Activated T-helper 2 cell treated with anti-CD3 and anti-CD28 coated beads, Interferon-gamma antibody, Interleukin-2, Interleukin-4, amounts not matched to agents 10 μg/mL and 5 μg/mL and 100 μg/mL, durations not matched to agents 14 hours and 24 hours and 36 hours (primary cell): ENCODE measurements around the gene HINT1. TPM values are rescaled to one million over a fixed set of nuclear protein-coding genes. Genes with fewer than 3 reads are reported as not detected.
"Not testable (repeated sequence)": the region's sequence is repeated elsewhere in the genome, so short reads cannot be mapped to it uniquely, and the experiment has no call there.

Experiments used
- DNase-seq: peaks from one replicate; pipeline ENCODE4 v3.0.0; 2021; ENCODE audit warnings: low spot score
- H3K27ac Mint-ChIP-seq: one replicate; pipeline ENCODE4 v1.8.0; 2021; ENCODE audit warnings: mixed read lengths
- H3K27me3 Mint-ChIP-seq: one replicate; pipeline ENCODE4 v1.8.0; 2021; ENCODE audit warnings: low read depth, mixed read lengths
- H3K36me3 Mint-ChIP-seq: one replicate; pipeline ENCODE4 v1.8.0; 2021; ENCODE audit warnings: low read depth, mixed read lengths
- H3K4me1 Mint-ChIP-seq: one replicate; pipeline ENCODE4 v1.8.0; 2021; ENCODE audit warnings: low read depth, mixed read lengths
- H3K4me3 Mint-ChIP-seq: one replicate; pipeline ENCODE4 v1.8.0; 2021; ENCODE audit warnings: low read depth, mild to moderate bottlenecking, moderate library complexity, mixed read lengths
- H3K9me3 Mint-ChIP-seq: one replicate; pipeline ENCODE4 v1.8.0; 2021; ENCODE audit warnings: mixed read lengths
- intact Hi-C: fragments of 100-400 bp; cut with micrococcal nuclease; formaldehyde crosslinking; loops from one replicate; pipeline ENCODE4 v1.15.1; 2023
- total RNA-seq: library from RNA; stranded (reverse); gene quantifications from 2 replicates; pipeline ENCODE4 v1.2.3, GENCODE V29; 2022

The HINT1 gene
- total RNA-seq, 1 donor from 2014 or later: 279 TPM

GRCh38 chr5:131195696-131196095, 30.6 kb upstream of the HINT1 start:
- Mint-ChIP-seq H3K27me3 (no peaks in the 10 kb centered on the region), H3K4me1 (peaks cover 7% of the 10 kb centered on the region), H3K27ac (no peak overlapping the region), H3K36me3 (peaks cover 12% of the 10 kb centered on the region), H3K9me3 (no peaks in the 10 kb centered on the region), H3K4me3 (no peak overlapping the region)
- intact Hi-C loops: no loop called here
- no peak for DNase-seq

GRCh38 chr5:131194725-131195124, 29.7 kb upstream of the HINT1 start:
- intact Hi-C loops: no loop called here
- peaks cover 7% of the 10 kb centered on the region for H3K4me1 Mint-ChIP-seq
- no peaks in the 10 kb centered on the region for H3K9me3 Mint-ChIP-seq
- H3K27me3 Mint-ChIP-seq: no peaks in the 10 kb centered on the region
- no peak overlapping the region for H3K4me3 Mint-ChIP-seq
- no peak for DNase-seq
- H3K27ac Mint-ChIP-seq: no peak overlapping the region
- peaks cover 8% of the 10 kb centered on the region for H3K36me3 Mint-ChIP-seq

DNA sequence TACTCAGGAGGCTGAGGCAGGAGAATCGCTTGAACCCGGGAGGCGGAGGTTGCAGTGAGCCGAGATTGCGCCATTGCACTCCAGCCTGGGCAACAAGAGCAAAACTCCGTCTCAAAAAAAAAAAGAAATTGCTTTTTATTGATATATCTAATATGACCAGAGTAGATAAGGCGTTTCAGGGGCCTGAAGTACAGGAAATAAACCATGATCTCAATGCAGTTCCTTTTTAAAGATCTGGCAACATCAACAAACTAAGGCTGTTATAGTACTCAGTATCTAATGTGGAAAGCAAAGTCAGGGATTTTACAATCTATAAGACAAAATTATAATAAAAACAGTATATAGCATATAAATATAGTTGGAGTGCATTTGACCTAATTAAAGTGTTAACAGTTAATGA, 28.8 kb upstream of the HINT1 start:
- intact Hi-C loops, H3K4me3 Mint-ChIP-seq, H3K9me3 Mint-ChIP-seq, DNase-seq, H3K27me3 Mint-ChIP-seq, H3K27ac Mint-ChIP-seq, H3K4me1 Mint-ChIP-seq: not testable (repeated sequence)
- peaks cover 13% of the 10 kb centered on the region for H3K36me3 Mint-ChIP-seq

DNA sequence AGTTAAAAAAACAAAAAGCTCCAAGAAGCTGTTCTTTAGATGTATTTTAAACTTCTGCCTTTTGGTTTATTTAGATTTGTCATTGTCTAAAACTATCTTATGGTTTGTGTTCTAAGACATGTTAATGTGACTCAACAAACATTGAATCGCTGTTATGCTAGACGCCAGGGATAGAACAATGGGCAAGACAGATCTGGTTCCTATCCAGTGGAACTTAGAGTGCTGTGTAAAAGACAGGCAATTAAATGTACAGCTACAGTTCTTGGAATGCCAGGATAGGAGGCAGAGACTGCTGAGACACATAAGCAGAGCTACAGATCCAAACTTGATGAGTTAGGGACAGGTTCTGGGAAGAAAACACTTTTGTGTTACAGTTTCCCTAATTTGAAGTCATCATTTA, 28.1 kb upstream of the HINT1 start:
- Mint-ChIP-seq H3K9me3 (no peaks in the 10 kb centered on the region), H3K4me3 (no peak overlapping the region), H3K27me3 (no peaks in the 10 kb centered on the region), H3K36me3 (peaks cover 17% of the 10 kb centered on the region), H3K27ac (no peak overlapping the region), H3K4me1 (peaks cover 9% of the 10 kb centered on the region)
- intact Hi-C loops: no loop called here
- DNase-seq: no peak

DNA sequence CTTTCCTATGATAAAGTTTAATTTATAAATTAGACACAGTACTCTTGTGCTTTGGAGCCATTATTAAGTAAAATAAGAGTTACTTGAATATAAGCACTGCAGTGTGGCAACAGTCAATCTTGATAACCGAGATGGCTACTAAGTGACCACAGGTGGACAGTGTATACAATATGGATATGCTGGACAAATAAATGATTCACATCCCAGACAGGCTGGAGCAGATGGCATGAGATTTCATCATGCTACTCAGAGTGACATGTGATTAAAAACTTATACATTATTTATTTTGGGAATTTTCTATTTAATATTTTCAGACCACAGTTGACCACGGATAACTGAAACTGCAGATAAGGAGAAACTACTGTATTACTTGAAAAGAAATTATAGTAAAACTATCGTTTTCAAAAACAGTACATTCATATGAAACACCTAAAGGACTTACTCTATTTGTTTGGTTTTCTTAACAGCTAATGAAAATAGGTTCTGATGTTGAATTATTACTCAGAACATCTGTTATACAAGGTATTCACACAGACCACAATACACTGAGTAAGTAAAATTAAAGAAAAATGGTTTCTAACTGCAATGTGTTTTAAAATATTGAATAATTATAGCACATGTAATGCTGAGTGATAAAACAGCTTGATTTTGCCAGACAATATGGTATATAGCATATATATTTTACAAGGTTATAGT, 21.7 kb upstream of the HINT1 start:
- H3K4me1 Mint-ChIP-seq: peaks cover 13% of the 10 kb centered on the region
- H3K4me3 Mint-ChIP-seq: no peak overlapping the region
- H3K36me3 Mint-ChIP-seq: peaks cover 30% of the 10 kb centered on the region
- H3K9me3 Mint-ChIP-seq: no peaks in the 10 kb centered on the region
- intact Hi-C loops: no loop called here
- H3K27me3 Mint-ChIP-seq: no peaks in the 10 kb centered on the region
- H3K27ac Mint-ChIP-seq: no peak overlapping the region
- no peak for DNase-seq

GRCh38 chr5:131185523-131186104, 20.6 kb upstream of the HINT1 start:
- Mint-ChIP-seq H3K36me3 (peaks cover 30% of the 10 kb centered on the region), H3K27ac (no peak overlapping the region), H3K4me3 (no peak overlapping the region), H3K27me3 (no peaks in the 10 kb centered on the region), H3K9me3 (no peaks in the 10 kb centered on the region), H3K4me1 (peaks cover 13% of the 10 kb centered on the region)
- intact Hi-C loops: no loop called here
- DNase-seq: no peak

- H3K9me3 Mint-ChIP-seq: no peaks in the 10 kb centered on the region
- no peaks in the 10 kb centered on the region for H3K27me3 Mint-ChIP-seq
- no peak for DNase-seq
- intact Hi-C loops: no loop called here
- H3K4me1 Mint-ChIP-seq: peaks cover 15% of the 10 kb centered on the region
- H3K4me3 Mint-ChIP-seq: no peak overlapping the region
- no peak overlapping the region for H3K27ac Mint-ChIP-seq
- H3K36me3 Mint-ChIP-seq: peaks cover 25% of the 10 kb centered on the region
These were observed 17.8 kb upstream of the HINT1 start for GRCh38 chr5:131182839-131183238.

DNA sequence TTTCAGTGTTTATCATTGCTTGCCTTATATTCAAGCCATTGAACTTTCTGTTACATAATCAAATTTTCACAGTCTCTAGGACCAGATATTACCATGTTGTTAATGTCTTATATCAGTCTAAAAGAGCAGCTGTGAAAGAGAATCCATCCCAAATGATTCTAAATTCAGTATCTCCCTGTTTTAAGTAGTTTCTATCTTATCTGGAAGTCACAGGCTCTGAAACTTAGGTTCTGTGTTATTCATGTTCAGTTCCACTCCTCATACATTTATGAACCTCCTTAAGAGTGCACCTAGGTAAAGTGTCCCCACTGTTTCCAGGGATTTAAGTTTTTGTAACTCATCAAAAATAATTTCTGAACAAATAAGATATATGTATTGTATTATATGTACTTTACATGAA, 15.4 kb upstream of the HINT1 start:
- Mint-ChIP-seq H3K36me3 (peaks cover 35% of the 10 kb centered on the region), H3K9me3 (no peaks in the 10 kb centered on the region), H3K4me1 (peaks cover 21% of the 10 kb centered on the region), H3K27me3 (no peaks in the 10 kb centered on the region), H3K27ac (no peak overlapping the region), H3K4me3 (no peak overlapping the region)
- no peak for DNase-seq
- intact Hi-C loops: no loop called here

DNA sequence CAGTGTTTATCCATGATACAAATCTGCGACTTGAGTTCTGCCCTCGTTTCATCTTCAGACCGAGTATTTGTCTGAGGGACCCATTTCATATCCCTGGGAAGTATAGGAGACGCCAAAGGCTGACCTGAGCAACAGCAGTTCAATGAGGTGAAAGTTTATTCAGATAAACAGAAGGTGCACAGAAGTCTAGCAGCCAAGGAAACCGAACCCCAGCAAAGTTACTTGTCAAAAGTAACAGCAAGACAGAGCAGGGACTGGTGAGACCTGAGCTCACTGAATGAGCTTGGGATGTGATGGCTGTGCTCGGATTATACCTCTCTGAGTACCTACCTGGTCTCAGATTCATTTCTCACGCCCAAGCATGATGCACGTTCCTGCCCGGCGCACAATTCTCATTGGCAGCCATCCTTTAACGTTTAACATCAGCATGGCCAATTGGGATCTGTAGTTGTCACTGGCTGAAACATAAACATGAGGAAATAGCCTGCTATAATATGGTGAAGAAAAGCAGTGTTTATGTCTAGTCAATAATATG, 6.3 kb upstream of the HINT1 start:
- Mint-ChIP-seq H3K4me1 (peaks cover 31% of the 10 kb centered on the region), H3K36me3 (peaks cover 5% of the 10 kb centered on the region), H3K27me3 (no peaks in the 10 kb centered on the region), H3K27ac (peak overlapping the region; percentile 95), H3K9me3 (no peaks in the 10 kb centered on the region), H3K4me3 (peak overlapping the region; percentile 99)
- no peak for DNase-seq
- intact Hi-C loops: loop anchor here (2.0 kb wide), 1 partner anchor 463 kb away; the partner anchor contains the start of gene RAPGEF6

DNA sequence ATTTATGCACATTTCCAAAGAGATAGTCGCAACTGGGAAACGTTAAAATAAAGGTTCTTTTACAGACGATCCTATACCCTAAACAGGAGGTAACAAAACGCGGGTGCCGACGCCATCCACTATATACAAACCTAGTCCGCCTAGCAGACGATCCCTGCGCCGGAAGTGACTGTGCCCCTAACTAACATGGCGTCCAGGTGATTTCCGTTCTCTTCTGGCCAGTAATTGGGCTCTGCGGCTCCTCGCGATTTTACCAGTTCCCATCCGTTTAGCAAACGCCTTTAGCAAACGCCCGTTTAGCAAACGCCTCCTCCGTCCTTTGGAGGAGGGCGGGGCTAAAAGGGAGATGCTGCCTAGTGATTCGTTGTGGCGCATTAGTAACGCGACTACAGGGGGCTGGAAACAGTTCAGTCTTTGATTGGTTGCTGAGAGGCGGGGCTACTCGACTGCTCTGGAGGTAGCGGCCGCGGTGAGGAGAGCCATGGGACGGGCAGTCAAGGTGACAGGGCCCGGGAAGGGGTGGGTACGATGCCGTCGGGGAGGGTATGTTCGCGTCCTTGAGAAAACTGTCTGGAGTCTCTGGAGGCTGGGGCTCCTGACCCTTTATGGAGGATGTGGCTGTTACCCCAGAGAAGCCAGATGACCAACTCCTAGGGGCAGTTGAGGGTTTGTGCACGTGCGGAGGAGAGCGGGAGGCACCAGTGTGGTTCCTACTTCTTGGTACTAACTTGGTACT, 5.7 kb upstream of the HINT1 start, which contains the start of gene LYRM7:
LYRM7 (plus strand) TSS at position 405 of the 736 bp plus-strand sequence; CDS start at position 482, 77 bp downstream.
- H3K36me3 Mint-ChIP-seq: no peaks in the 10 kb centered on the region
- DNase-seq: peak; percentile 97
- intact Hi-C loops: loop anchor here (1.0 to 2.0 kb wide), 6 partner anchors 39 to 464 kb away; partner anchors contain the start of gene RAPGEF6

GRCh38 chr5:131169810-131170539, 4.9 kb upstream of the HINT1 start:
- no peaks in the 10 kb centered on the region for H3K9me3 Mint-ChIP-seq
- H3K36me3 Mint-ChIP-seq: no peaks in the 10 kb centered on the region
- peak overlapping the region; percentile 99 for H3K4me3 Mint-ChIP-seq

More for the DNA sequence above, 5.7 kb upstream of the HINT1 start, which contains the start of gene LYRM7:
- no peaks in the 10 kb centered on the region for H3K27me3 Mint-ChIP-seq
- no peaks in the 10 kb centered on the region for H3K9me3 Mint-ChIP-seq
- peak within 1 kb of the TSS; percentile 99 for H3K4me3 Mint-ChIP-seq
- peaks cover 34% of the 10 kb centered on the region for H3K4me1 Mint-ChIP-seq
- peak within 1 kb of the TSS; percentile 95 for H3K27ac Mint-ChIP-seq

GRCh38 chr5:131167615-131168014, 2.6 kb upstream of the HINT1 start:
- Mint-ChIP-seq H3K4me3 (no peak overlapping the region), H3K4me1 (peaks cover 43% of the 10 kb centered on the region), H3K27ac (no peak overlapping the region), H3K27me3 (no peaks in the 10 kb centered on the region), H3K9me3 (no peaks in the 10 kb centered on the region), H3K36me3 (peaks cover 15% of the 10 kb centered on the region)
- no peak for DNase-seq
- intact Hi-C loops: no loop called here

More at GRCh38 chr5:131169810-131170539, 4.9 kb upstream of the HINT1 start:
- Mint-ChIP-seq H3K4me1 (peaks cover 40% of the 10 kb centered on the region), H3K27me3 (no peaks in the 10 kb centered on the region), H3K27ac (peak overlapping the region; percentile 95)
- intact Hi-C loops: loop anchor here (1.0 to 2.0 kb wide), 6 partner anchors 39 to 465 kb away; partner anchors contain the start of gene RAPGEF6
- no peak for DNase-seq
